NCI-H1436 treated with DMSO at 0.1 percent for 48 hours (cell line): ENCODE results near the gene IWS1.
"Not testable (repeated sequence)": the region's sequence is repeated elsewhere in the genome, so short reads cannot be mapped to it uniquely, and the experiment has no call there.

Source experiments
- DNase-seq: peaks from one replicate; lab custom pipeline; 2025; lab: John Stamatoyannopoulos, UW

Gene IWS1

GRCh38 chr2:127526132-127527000 is at the start of gene IWS1:
IWS1 (minus strand) TSS chr2:127526489; CDS start chr2:127526208, 281 bp downstream.
- peak; percentile 85 for DNase-seq

- DNase-seq: no peak
Measured at GRCh38 chr2:127575941-127576432, 49.7 kb upstream of the IWS1 start.

- DNase-seq: no peak
Measured at GRCh38 chr2:127575185-127575765, 49.0 kb upstream of the IWS1 start.

DNA sequence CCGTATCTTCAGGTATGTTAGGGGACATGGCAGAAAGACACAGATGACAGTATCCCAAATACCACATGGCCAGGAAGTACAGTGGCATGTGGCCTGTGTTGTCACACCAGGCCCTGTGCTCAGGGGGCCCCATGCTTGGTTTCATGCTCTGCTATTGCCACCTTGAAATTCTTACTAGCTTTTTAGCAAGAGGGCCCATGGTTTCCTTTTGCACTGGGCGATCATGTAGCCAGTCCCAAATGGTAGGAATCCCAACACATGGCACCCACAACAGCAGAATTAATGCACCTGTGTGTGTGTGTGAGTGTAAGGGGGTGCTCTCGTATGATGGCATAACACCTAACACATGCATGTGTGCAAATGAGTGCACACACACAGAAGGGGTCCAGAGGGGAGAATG is 48.4 kb upstream of the IWS1 start:
- DNase-seq: no peak

DNA sequence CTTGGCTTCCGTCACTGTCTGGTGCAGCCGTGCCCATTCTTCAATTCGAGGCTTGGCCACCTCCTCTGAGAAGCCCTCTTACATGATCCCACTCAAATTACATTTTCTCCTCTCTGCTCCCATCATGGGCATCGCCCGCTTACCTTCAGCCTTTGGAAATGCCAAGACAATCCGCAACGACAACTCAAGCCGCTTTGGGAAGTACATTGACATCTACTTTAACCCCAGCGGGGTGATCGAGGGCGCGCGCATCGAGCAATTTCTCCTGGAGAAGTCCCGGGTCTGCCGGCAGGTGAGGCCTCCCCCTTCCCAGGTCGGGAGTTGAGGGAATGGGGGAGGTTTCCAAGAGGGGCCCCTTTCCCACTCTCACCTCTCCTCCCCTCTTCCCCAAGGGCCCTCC is 47.5 kb upstream of the IWS1 start:
- no peak for DNase-seq

DNA sequence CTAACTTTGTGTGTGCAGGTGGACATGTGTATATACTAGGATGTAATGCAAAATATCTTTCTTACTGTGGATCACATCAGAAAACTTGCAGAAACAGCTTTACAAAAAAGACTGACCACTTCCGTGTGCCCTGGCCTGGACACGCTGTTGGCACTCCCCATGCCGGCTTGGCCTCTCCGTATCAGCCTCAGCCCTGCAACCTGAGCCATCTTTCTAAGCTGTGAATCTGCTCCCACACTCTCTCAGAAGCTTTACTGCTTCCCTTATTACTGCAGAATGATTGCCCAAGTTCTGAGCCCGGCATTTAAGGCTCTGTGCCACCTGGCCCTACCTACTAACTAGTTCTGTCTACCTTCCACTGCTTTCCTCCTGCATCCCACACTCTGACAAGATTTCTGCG is 47.0 kb upstream of the IWS1 start:
- no peak for DNase-seq

DNA sequence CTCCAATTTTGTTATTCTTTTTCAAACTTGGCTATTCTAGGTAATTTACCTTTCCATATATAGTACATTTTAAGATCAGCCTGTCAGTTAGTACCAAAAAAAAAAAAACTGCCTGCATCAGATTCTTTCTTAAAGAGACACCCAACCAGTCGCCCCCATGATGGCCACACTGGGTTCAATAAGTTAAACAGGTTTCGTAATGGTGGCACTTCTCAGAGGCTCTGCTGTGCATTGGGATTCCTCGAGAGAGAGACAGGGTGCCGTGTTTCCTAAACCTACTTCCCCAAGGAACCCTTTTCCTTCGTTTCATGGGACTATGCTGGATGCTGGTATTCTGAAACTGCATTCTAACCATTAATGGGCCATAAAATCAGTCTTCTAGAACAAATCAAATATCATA is 46.6 kb upstream of the IWS1 start:
- DNase-seq: no peak

DNA sequence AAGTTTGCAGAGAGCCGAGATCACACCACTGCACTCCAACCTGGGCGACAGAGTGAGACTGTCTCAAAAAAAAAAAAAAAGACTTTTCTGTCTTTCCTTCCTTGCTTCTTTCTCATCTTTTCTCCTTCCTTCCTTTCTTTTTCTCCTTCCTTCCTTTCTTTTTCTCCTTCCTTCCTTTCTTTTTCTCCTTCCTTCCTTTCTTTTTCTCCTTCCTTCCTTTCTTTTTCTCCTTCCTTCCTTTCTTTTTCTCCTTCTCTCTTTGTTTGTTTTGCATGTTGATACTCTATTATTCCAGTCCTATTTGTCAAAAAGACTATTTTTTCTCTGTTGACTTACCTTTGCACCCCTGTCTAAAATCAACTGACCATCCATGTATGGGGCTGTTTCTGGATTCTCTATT is 46.1 kb upstream of the IWS1 start:
- DNase-seq: not testable (repeated sequence)

GRCh38 chr2:127570282-127571250 is 44.3 kb upstream of the IWS1 start:
- no peak for DNase-seq

DNA sequence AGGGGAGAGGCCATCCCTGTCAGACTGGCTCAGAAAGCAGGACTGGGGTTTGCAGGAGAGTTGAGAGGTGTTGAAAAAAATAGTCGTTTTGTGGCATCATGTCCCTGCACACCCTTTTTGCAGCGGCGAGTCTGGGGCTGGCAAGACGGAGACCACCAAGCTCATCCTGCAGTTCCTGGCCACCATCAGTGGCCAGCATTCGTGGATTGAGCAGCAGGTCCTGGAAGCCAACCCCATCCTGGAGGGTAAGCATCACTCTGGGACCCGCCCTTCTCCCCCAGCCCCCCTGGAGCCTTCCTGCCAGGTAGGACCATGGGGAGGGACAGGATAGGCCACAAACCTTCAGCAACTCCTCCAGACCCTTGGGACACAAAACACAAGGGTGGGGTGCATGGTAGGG is 43.4 kb upstream of the IWS1 start:
- DNase-seq: no peak

DNA sequence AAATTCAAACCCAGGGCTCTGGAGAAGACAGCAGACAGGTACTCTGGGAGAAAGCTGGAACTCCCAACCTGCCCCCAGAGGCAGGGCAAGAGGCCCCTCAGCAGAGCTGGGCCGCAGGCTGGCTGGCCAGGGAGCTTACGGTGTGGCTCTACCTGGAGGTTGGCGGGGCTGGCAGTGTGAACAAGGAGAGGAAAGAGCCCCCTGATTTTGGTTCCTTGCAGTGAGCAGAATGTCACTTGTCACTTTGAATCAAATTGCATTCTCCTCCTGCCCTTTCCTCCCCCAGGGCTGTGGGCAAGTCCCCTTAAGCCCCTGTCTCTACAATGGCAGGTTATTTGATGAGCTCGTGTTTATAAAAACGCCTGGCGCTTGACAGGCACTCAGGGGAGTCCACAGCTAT is 41.8 kb upstream of the IWS1 start:
- no peak for DNase-seq

DNA sequence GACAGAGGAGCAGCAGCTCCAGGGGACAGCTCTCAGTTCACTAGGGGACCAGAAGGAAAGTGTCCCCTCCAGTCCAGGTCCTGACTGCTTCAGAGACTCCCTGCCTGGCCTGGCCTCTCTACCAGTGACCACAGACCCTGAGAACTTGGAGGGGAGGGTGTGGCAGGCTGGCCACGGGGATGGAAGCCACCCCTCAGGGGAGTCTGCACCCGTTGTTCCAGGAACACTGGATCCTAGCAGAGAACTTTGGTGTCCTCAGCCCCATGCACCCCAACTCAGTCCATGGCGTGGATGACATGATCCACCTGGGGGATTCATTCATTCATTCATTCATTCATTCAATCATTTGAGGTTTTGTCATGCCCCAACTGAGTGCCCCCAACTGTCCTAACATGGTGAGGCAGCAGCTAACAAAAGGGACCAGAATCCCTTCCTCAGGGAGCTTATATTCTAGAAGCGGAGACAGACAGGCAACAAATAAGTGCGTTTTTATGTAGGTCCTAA is 41.1 kb upstream of the IWS1 start:
- no peak for DNase-seq

GRCh38 chr2:127566576-127566975 is 40.3 kb upstream of the IWS1 start:
- no peak for DNase-seq

DNA sequence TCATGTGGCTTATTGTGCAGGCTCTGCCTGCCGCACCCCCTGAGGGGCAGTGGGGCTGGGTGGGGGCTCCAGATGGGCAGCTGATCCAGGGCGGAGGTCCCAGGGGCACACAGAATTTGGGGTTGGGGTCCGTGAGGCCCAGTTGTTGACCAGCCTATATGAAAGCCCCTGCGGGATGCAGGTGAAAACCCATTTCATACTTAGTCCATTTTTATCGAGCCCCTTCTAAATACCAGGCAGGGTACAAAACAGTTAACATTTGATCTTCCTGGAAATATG is 39.8 kb upstream of the IWS1 start:
- no peak for DNase-seq

- DNase-seq: no peak
Measured at GRCh38 chr2:127565261-127566138, 39.2 kb upstream of the IWS1 start.

GRCh38 chr2:127564429-127565260 is 38.4 kb upstream of the IWS1 start:
- no peak for DNase-seq

- DNase-seq: no peak
Measured at GRCh38 chr2:127563458-127564428, 37.5 kb upstream of the IWS1 start.

DNA sequence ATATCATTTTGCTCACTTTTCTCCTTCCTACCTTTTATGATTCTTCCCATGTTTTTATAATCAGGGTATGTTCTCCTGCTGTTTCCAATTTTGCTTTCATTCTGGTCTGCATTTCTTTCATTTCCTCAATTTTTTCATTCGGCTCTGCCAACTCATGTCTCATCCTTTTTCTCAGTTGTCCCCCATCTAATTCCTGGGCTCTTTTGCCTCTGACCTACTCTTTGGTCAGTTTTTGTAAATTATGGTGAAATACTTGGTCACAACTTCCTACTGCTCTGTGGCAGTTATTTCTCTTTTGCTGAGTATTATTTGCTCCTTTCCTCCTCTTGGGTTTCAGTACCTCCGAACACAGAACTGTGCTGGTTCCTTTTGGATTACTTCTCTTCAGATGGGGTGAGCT is 36.6 kb upstream of the IWS1 start:
- no peak for DNase-seq

DNA sequence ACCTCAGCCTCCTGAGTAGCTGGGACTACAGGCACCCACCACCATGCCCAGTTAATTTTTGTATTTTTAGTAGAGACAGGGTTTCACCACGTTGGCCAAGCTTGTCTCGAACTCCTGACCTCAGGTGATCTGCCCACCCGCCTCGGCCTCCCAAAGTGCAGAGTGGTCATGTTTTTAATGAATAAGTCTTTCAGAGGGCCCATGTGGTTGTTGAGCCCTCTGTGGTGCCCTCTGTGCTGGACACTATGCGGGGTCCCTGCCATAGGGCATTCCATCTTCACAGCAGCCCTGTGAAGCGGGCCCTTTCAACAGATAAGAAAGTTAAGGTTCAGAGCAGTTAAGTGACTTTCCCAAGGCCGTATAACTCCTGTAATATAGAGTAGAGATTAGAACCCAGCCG is 35.1 kb upstream of the IWS1 start:
- no peak for DNase-seq
